GM19351 (cell line): Measurements from ENCODE around the gene SV2C.
A peak's percentile ranks its signal among the peaks of the same experiment; 100 is the strongest.

Source experiments
- ATAC-seq: cut with Tn5 transposase; IDR thresholded peaks from one replicate; pipeline ENCODE4 v1.9.1; 2021; ENCODE audit warnings: mild to moderate bottlenecking, moderate library complexity; ENCODE audit not compliant: unreplicated experiment

Gene SV2C

DNA sequence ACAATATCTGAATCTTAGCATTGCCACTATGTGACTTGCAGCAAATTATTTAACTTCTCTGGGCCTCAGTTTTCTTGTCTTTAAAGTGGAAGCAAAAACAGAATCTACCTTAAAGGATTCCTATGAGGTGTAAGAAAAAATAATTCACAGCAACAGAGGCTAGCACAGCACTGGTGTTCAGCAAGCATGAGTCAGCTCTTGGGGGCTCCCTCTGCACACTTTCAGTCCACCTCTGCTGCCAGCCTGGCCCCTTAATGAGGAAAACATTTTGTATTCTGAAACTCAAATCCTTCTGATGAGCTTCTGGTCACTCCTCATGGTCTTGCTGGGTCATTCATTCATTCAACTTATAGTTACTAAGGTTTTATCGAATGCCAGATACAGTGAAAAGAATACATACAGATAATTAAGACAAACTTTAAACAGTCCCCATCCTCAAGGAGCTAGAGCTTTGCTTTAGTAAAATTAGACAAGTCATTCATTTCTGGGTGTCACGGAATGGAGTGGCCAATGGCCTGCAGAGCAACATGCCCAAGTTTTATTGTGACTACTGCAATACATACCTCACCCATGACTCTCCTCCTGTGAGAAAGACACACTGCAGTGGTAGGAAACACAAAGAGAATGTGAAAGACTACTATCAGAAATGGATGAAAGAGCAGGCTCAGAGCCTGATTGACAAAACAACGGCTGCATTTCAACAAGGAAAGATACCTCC, 293.1 kb downstream of the SV2C start:
- ATAC-seq, result no peak

DNA sequence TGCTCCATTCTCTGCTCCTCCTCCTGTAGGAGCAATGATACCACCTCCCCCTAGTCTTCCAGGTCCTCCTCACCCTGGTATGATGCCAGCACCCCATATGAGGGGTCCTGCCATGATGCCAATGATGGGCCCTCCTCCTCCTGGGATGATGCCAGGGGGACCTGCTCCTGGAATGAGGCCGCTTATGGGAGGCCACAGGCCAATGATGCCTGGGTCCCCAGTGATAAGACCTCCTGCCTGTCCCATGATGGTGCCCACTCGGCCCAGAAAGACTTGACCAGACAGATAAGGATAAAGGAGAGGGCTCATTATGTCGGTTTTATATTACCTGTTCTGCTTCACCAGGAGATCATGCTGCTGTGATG, 293.7 kb downstream of the SV2C start:
- ATAC-seq, result no peak

DNA sequence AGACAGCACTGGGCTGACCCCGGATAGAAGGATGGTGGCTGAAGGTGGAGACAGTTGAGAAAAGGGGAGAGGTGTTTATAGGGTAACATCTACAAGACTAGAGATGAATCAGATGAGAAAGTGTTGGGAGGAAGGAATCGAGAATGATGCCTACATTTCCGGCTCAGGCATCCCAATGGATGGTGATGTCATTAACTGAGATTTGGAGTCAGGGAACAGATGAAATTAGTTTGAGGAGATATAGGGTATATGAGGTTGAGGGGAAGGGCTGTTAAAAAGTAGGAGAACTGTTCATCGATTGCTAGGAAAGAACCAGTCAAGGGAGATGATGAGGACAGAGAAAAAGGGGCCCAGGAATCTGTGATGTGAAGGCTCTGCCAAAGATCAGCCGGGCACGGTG, 295.2 kb downstream of the SV2C start:
- no peak for ATAC-seq

DNA sequence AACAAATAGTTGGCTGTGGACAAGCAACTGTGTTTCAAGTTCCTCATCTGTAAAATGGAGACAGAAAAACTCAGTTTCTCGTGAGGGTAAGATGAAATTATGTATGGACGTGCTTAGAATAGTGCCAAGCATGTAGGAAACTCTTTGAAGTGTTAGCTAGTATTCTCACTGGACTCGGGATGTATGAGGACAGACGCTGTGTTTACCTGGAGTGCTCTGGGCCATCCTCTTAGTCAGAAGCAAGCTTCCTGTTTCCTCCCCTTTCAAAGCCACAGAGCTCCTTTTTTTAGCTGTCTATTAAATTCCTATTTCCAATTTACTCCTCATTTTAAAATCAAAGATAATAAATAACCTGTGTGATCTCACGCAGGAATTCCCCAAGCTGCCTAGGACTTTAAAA, 296.1 kb downstream of the SV2C start:
- no peak for ATAC-seq

DNA sequence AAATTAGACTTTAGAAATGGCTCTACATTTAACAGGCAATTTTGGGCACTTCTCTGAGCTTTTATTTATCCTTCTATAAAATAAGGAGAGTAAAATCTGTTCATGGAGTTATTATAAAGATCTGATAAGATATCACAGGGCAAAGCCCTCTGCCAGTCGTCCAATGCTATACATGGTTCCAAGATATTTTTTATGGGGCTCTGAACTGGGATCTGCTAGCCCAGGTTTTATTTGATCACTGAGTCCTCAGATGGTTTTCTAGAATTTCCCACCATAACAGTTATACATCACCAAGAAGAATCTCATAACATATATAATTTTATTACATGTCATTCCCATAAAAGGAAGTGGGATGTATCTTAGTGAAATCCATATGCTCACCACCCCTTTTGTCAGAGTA, 296.7 kb downstream of the SV2C start:
- no peak for ATAC-seq

DNA sequence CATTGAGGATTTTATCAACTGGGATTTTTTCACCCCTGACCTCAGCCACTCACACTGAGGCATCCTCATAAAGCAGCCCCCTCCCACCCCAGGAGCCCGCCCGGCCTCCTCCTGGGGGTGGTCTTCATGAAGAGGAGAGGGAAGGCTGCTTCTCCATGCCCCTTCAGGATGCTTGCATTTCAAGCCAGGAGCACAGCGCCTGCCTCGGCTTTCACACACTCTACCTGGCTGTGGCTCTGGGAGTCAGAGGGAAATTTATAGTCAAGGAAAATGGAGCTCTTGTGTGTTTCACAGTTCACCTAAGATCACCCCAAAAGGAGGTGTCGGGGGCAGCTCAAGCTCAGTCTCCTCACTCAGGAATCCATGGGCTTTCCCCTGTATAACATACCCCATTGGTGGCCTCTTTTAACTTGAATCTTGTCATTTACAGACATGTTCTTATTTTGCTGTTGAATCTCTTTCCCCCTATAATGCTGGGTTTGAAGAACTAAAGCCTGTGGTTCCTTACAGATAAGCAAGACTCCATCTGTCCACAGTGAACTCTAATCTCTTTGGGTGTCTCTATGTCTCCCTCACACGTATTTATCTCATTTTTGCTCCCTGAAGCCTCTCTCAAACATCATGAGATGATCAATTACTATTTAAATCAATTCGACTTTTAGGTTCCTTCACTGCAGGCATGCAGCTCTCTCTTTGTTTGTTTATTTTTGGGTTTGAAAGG, 297.3 kb downstream of the SV2C start:
- ATAC-seq, result no peak

DNA sequence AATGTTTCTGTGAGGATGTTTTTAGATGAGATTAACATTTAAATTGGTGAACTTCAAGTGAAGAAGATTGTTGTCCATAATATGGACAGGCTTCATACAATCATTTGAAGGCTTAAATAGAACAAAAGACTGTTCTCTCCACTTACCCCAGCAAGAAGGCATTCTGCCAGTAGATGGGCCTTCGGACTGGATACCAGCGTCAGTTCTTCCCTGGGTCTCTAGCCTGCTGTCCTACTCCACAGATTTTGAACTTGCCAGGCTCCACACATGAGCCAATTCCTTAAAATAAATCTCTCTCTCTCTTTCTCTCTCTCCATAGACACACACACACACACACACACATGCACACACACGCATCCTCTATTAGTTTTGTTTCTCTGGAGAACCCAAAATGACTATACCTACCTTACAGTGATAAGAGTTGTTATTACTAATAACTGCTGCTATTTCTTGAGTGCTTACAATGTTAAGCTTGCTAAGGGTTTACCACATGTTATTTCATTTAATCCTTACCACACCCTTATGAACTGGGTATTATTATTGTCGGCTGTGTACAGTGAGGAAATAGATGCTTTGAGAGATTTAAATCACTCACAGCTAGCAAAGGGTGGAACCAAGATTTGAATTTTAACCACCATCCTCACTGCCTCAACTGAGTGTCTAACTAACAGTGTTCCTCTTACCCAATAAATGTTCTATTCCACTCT, 300.1 kb downstream of the SV2C start:
- ATAC-seq, result no peak

DNA sequence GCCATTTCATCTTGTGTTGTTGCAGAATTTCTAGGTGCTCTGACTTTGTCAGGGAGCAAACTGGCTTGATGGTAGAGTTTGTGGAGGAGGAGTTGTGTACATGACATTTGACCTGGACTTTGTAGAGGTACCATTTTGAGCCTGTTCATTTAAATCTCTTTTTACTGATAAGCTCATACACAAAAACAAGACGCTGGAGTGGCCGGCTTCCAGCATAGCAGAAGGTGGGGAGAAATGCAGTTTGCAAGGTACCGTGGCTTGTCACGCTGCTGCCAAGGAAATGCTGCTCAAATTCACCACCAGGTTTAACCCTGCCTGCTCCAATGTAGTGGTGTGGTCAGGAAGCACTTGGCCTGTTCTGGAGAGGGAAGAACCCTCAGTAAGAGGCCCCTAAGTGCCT, 301.0 kb downstream of the SV2C start:
- ATAC-seq, result no peak

DNA sequence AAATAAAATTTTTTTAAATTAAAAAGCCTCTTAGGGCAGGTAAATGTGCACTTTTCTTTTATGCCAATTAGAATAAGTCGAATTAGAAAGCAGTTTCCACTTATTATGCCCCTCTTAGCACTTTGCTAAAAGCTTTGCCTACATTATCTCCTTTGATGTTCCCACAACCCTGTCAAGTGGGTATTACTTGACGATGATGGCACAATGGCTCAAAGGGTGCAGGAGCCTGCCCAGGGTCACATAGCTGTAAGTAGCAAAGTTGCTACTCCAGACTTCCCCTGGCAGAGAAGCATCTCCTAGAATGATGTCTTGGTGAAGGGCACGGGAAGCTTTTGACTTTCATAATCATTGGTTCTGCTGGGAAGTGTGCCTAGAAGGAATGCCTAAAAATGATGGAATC, 301.5 kb downstream of the SV2C start:
- no peak for ATAC-seq

DNA sequence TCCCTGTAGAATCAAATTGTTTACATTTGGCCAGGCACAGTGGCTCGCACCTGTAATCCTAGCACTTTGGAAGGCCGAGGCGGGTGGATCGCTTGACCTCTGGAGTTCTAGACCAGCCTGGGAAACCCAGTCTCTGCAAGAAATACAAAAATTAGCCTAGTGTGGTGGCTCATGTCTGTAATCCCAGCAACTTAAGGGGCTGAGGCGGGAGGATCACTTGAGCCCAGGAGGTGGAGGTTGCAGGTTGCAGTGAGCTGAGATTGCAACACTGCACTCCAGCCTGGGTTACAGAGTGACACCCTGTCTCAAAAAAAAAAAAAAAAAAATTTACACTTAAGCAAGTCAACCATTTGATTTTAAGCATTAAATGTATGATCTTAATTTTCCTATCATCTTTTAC, 302.4 kb downstream of the SV2C start:
- ATAC-seq, result no peak

DNA sequence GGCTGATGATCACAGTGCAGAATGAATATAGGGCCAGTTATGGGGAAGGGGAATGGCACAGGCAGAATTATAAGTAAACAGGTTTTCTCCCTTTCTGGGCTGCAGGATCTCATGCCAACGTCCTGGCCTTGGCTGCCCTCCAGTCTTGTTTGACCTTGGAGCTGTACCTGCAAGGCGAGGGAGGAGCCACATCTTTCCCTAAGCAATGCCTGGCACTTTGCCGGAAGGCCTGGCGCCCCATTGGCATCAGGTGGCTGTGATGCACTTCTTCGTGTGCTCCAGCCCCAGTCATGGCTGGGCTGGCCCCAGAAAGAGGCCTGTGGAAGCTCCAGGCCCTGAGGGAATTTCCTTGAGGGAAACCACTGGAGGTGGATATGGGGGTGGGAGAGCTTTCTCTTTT, 303.2 kb downstream of the SV2C start:
- ATAC-seq, result no peak

DNA sequence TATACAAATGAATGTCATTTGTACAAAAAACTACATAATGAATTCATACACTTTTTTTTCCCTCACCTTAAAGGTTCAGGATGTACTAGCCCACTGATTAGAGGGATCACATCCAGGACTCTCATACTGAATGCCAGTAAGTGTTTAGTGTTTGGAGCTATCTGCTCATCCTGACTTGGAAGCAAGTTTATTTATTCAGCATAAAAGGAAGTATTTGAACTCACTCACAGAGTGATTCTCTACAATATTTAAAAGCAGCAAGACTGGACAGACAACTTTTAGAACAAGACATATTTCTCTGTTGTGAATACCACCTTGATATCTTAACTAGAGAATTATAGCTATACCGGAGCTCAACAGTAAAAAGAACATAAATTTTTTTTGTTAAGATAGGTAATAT, 305.1 kb downstream of the SV2C start:
- no peak for ATAC-seq

DNA sequence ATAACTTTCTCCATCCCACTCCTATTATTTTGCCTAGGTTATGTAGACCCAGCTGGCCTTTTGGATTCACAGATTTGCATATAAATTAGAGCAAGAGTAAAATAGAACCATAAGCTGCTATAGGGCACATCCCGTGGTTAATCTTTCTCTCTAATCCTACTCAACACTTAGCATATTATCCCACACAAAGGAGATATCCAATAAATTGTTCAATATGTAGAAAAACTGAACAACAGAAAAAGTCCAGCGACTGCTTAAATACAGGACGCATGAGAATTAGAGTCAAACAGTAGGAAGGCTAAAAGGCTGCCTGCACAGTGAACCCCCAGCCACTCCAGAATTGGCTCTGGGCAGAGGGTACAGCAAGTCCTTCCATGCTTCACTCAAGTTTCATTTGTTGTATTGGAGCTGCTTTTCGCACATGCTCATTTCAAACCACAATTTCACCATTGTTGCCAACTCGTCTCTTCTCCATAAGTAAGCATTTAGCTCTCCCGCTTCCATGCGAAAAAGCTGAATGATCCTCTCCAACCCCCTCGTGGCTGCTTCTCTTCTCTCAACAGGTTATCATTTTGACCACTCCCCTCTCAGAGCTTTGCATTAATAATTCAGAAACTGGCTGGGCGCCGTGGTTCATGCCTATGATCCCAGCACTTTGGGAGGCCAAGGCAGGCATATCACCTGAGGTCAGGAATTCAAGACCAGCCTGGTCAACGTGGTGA, 305.8 kb downstream of the SV2C start:
- ATAC-seq, result no peak

DNA sequence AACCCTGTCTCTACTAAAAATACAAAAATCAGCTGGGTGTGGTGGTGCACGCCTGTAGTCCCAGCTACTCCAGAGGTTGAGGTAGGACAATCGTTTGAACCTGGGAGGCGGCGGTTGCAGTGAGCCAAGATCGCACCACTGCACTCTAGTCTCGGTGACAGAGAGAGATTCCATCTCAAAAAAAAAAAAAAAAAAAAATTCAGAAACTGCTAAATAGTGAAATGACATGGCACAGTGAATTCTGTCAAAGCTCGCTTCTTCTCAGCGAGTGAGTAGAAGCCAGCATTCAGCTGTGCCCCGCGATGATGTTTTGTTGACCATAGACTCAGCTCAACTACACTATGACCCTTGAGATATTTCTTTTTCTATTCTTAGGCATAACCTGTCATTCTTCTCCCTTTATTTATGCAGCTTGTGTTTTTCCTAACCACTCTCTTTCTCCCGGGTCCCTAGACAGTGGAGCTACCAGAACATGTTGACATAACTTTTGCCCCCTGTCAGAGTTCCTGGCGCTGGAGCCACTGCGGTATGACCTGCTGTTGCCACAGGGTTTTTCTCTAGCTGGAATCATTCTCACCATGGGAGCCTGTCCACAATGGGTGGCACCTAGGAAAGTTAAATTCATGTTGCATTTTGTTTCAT, 306.5 kb downstream of the SV2C start:
- ATAC-seq, result no peak

DNA sequence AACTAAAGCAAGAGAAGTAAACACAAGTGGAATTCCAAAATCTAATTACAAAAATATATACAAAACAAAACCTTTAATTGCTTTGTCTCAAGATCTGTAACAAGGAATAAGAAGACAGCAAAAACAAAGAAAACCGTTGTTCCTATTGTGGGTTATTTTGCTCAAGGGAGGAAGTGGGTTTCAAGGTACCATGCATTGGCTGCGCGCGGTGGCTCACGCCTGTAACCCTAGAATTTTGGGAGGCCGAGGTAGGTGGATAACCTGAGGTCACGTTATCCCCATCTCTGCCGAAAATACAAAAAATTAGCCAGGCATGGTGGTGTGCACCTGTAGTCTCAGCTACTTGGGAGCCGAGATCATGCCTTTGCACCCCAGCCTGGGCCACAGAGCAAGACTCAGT, 307.8 kb downstream of the SV2C start:
- ATAC-seq, result no peak

DNA sequence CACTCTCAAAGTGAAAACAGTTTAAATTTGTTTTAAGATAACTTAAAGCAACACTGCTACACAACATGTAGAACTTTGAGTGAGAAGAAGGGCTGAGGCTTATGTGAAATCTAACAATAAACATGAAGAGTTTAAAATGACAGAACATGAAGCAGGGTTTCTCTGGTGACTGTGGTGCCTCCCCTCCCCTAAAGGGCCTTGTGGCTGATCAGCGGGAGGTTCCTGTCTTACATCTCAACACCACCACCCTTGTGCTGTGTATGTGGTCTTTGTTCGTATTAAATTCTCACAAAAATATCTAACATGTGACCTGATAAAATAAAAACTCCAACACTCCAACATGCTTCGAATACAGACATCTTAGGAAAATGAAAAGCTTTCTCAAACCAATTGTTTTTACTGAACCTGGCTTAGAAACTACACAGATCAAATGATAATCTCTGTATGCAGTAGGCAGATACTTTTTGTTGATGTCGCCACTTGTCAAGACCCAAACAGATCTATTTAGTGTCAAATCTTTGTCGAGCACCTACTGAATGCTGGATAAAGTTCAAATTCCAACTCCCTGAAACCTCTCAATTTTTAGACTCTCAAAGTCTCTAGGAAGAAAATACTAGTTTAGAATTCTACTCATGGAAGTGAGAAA, 310.0 kb downstream of the SV2C start:
- ATAC-seq, result no peak

DNA sequence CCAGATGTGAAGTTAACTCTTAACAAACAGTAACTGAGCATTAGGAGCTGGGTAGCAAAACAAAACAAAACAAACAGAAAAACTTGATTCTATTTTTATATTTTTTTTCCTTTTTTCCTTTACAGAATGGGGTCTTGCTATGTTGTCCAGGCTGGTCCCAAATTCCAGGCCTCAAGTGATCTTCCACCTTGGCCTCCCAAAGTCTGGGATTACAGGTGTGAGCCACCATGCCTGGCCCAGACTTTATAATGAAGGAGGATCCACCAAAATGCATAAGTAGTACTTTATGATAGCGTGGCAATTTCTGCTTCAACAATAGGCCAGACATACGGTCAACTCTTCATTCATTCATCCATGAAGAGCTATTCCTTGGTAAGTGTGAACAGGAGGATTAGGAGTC, 314.0 kb downstream of the SV2C start:
- ATAC-seq, result no peak

DNA sequence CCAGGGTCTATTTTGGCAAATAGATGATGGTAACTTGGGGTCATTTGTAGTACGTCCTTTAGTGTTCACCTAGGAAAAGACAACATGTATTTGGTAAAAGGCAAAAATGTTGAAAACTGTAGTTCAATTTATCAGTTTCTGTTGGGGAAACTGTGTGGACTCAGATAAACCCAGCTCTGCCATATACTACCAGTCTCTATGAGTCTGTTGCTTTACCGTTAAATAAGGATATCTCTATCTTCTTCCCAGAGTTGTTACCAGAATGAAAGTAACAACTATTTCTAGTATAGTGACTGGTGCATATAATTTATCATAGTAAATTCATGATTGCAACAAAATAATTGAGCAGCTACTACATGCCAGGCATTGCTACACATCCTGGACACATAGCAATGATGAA, 316.1 kb downstream of the SV2C start:
- ATAC-seq, result no peak

DNA sequence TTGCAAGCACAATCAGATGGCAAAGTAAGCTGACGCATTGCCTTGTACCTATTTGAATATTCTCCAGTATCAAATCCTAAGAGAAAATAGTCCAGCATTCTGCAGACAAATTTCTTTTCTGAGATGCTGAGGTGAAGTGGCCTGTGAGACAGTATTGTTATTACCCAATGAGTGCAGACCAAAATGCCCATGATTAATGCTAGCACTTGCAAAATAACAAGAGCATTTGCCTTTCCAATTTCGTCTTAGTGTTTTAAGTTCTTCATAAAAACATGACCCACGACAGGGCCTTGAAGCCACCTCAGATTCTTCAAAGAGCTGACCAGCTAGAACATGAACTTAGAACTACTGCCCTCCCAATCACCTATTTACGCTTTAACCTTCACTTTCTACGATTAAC, 317.3 kb downstream of the SV2C start:
- ATAC-seq, result no peak

DNA sequence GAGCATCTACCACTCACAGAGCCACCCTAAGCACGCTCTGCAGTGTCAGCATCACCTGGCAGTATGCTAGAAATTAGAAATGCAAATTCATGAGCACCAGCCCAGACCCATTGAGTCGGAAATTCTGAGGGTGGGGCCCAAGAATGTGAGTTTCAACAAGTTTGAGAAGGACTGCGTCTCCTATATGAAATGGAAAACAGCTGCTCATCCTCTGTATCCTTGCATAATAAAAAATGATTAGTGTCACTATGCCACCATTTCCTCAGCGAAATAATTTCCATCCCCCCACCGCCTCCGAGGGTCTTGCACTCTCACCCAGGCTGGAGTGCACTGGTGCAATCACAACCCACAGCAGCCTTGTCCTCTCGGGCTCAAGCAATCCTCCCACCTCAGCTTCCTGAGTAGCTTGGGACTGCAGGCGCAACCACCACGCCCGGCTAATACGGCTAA, 318.6 kb downstream of the SV2C start:
- ATAC-seq, result peak; percentile 33
